SH-SY5Y (cell line): ENCODE measurements around the gene LRRC4C.

Experiments
- GATA2 ChIP-seq: IDR thresholded peaks from 2 replicates; pipeline ENCODE4 v1.6.1; 2011; ENCODE audit warnings: mild to moderate bottlenecking, low read depth, low read length
- GATA3 ChIP-seq: IDR thresholded peaks from 2 replicates; pipeline ENCODE4 v1.6.1; 2011; ENCODE audit warnings: low read depth, mild to moderate bottlenecking, low read length, moderate library complexity

DNA sequence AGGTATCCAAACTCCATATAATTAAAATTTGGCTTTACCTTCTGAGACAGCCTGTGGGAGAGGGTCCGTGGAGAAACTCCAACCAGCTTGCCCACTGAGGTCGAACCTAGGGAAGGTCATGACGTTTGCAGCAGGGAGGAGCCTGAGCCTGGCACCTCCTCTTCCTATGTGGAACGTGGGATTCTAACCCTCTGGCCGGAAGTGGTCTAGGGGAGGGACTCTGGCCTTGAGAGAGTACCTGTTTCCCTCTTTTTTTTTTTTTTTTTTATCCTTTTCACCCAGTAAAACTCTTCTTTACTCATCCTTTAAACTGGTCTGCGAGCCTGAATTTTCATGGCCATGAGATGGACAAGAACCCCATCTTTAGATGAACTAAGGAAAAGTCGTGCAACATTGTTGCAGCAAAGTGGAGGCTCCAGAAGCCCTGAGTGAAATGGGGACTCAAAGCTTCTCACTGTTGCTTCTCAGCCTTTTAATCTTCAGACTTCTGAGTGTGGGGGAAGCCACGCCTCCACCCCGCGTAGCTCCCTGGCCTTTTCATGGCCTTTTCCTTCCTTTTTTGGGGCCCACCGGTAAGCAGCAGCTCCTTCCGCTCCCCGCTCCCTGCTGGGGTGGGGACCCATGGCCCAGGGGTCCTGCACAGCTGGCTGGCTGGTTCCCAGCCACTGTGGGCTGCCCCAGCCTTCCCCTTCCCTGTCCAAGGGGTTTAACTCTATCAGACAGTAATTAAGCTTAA, 1359.9 kb downstream of the LRRC4C start:
- TF ChIP-seq GATA3 = no peak
- no peak for TF ChIP-seq GATA2
